Peyer's patch (tissue), 4 donors: ENCODE results near the gene DDIT3.

Source experiments
- CTCF ChIP-seq, 6 experiments: fragments of 450-650 bp in 4 of 6; fragments of 200-600 bp in 2 of 6; sonication (generic) in 1 of 6; IDR thresholded peaks; one replicate each; pipeline ENCODE4 v1.5.1; 2017 to 2019; ENCODE audit warnings: antibody characterized with exemption in 6 of 6, mild to moderate bottlenecking in 3 of 6, moderate library complexity in 1 of 6
- POLR2A ChIP-seq, 2 donors: fragments of 450-650 bp; IDR thresholded peaks; one replicate each; pipeline ENCODE4 v1.5.1; 2017; ENCODE audit warnings: antibody characterized with exemption in 2 of 2, mild to moderate bottlenecking in 2 of 2, moderate library complexity in 2 of 2

GRCh38 chr12:57534991-57535543 lies 14.8 kb upstream of the DDIT3 start:
- no peak for TF ChIP-seq CTCF (IDR thresholded peaks at IDR 0.05)
- no peak for TF ChIP-seq POLR2A (IDR thresholded peaks at IDR 0.05)
